ENCODE results near the gene PTPRN2.
"Not testable (repeated sequence)": the region's sequence is repeated elsewhere in the genome, so short reads cannot be mapped to it uniquely, and the experiment has no call there.

Gene PTPRN2

DNA sequence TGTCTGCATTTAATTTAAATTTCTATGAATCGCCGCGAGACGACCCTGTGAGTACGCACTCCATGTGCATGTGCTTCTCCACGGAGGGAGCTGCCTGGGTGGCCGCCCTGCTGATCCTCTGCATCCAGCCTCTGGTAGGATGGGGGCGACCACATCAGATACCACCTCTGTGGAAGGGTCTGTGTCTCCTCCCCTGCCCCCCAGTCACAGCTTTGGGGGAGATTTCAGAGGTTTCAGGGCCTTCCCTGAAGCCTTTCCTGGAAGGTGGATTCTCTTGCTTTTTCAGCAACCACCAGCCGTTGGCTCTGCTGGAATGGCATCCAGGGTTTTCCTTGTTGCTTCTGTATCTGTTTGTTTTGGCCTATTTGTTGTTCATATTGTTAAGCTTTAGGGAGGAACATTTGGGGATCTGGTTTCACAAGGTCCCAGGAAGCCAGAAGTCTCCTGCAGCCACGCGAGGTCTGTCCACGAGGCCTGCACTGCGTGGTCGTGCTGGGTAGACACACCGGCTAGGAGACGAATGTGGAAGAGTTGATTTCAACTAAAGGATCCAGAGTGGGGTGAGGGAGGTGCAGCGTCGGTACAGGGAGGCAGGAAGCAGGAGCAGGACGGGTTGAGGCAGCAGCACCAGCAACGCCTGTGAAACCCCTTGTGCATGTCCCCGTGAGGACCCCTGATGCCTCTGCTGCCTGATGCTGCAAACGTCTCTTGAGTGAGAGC lies 329.1 kb downstream of the PTPRN2 start:
- no peak for DNase-seq

DNA sequence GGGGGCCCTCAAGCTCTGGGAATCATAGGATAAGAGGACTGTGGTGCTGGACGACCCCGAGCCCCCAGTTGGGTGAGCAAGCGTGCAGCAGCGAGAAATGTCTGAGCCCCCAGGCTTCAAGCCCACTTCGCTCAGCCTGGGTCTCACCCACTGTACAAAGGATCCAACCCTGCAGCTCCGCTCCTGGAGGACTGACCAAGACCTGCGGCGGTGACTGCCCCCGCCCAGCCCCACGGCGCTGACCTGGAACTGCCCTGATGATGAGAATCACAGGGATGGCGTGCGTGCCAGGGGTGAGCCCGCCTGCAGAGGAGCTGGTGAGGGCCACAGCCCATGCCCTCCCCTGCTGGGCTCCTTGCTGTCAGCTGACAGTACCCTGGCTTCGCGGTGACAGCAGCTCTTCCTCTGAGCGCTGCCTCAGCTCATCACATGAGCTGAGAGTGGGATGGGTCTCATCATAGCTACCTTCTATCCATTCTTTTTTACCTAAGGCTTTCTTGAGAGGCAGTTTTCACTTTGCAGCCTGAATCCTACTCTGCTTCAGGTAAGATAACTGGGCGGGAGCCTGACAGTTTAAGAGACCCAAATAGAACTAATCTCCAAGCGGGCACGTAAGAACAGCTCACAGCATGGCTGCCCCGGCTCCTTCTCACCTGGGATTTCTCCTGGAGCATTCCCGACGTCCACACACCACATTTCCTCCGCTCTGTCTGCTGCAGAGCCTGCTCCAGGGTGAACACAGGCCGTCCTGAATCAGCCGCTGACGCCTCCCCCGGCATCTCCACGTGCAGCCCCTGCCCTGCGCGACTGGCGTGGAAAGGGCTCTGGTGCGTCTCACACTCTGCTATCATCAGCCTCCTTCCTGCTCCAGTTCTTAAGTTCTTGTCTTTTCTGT lies 329.9 kb downstream of the PTPRN2 start:
- DNase-seq, result no peak

DNA sequence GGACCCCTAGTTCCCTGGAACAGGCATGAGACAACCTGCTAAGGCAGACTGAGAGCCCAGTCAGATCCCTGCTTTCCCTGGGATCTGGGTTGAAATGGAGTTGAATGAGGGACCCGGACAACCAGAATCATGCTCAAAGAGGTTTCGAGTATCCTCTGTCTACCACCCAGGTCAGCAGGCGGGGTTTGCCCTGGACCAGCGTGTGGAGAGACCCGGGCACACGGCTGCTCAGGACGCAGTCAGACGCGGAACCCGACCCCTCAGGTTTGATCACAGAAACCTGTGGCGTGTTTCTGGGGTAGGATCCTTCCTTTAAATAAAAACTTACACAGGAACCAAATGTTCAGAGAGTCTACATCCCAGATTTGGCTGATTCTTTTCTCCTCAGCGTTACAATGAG lies 330.6 kb downstream of the PTPRN2 start:
- DNase-seq, result no peak

DNA sequence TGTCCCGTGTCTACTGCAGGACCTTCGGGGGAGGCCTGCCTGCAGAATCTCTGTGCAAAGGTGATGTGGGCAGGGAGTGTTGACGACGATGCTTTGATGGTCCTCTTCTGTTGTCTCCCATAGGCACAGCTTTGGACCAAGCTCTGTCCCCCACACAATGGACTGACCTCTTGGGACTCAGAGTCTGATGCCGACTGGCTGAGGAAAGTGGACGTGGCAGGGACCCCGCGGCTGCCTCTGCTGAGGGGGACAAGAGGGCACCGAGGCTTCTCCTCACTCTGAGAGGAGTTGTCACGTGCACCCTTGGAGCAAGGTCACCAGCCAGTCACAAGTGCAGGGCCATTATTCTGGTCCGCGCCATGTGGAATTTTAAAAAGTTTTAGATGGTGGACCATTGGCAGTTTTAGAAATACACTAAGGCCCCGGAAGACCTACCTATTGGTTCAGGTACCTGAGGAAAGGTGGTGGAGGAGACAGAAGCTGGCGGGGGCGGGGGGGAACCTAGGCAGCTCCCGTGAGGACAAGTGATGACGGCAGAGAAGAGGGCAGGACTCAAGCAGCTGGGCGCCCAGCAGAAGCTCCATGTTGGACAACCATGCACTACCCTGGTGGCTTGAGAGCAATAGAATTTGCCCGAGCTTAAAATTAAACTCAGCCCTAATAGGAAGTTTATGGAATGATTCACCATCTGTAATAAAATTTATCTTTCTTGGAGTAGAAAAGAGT lies 331.4 kb downstream of the PTPRN2 start:
- no peak for DNase-seq

DNA sequence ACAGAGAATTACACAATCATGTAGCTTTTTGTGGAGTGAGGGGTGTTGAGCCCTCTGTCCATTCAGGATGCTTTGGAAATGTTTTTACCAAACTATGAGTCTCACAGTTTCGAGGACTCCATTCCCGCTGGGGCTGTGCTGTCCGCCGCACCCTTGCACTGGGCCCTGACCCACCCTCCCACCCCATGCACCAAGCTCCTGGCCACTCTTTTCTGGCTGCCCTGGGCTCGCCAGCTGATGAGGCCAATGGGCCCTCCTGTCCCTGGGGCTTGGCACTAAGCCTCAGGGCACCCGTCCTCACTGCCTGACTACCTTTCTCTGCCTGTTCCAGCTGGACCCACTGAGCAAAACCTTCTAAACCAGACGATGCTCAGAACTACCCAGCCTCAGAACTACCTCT lies 332.1 kb downstream of the PTPRN2 start:
- DNase-seq, result no peak

DNA sequence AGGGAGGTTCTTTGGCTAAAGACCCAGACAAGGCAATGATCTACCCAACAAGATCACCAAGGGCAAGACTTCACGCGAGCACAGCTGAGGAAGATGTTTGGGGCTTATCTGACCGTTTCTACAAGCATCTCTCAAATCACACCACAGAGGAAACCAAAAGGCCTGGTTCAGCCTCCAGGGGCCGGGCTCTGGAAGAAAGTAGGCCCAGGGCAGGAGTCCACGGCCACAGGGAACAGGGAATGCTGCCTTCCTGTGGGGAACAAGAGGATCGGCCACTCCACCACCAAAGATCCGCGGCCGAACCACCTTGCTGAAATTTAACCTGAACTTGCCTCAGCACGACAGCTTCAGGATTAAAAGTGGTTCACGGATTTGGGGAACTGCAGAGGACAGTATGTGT lies 332.5 kb downstream of the PTPRN2 start:
- no peak for DNase-seq

DNA sequence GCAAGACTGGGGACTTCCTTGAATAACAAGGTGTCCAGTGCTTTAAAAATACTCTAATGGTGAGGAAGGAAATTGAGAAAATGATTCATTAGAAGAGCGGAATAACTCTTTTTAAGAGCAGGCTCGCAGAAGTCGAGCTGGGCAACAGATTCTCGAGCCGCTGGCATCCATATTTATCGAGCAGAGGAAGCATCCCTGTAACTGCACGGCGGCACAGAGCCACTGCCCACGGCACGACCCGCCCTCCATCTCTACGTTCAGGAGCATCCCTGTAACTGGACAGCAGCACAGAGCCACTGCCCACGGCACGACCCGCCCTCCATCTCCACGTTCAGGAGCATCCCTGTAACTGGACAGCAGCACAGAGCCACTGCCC lies 334.0 kb downstream of the PTPRN2 start:
- DNase-seq, result not testable (repeated sequence)

DNA sequence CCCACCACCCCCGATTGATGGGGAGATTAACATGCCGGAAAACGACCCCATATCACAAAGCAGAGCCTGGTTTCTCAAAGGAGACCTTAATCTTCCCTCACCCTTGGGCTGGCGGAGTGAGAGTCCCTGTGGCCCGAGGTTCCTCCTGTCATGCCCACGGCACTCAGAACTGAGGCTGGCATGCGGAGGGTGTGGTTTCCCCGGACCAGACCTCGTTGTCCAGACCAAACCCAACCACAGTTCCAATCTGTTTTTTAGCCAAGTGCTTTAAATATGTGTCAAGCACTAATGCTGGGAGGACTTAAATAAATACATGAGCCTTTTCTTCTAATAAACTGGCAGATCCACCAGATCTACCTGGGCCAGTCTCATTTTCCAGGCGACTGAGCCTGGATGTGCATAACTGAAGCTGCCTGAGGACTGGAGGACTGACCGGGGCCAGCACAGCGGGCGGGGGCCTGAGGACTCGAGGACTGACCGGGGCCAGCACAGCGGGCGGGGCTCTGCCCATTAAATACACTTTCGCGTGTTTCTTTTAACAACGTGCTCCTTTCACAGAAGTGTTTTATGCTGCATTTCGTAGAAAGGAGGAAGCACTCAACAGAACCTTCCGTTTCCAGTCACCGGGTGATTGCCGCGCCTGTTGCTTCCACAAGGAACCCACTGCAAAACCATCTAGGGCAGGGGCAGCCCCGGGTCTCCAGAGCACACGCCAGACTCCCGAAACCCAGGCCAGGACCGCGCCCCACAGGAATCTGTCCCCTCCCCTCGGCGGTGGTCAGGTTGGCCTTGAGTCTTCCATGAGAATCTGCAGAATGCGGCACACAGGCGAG lies 334.6 kb downstream of the PTPRN2 start:
- DNase-seq, result no peak

DNA sequence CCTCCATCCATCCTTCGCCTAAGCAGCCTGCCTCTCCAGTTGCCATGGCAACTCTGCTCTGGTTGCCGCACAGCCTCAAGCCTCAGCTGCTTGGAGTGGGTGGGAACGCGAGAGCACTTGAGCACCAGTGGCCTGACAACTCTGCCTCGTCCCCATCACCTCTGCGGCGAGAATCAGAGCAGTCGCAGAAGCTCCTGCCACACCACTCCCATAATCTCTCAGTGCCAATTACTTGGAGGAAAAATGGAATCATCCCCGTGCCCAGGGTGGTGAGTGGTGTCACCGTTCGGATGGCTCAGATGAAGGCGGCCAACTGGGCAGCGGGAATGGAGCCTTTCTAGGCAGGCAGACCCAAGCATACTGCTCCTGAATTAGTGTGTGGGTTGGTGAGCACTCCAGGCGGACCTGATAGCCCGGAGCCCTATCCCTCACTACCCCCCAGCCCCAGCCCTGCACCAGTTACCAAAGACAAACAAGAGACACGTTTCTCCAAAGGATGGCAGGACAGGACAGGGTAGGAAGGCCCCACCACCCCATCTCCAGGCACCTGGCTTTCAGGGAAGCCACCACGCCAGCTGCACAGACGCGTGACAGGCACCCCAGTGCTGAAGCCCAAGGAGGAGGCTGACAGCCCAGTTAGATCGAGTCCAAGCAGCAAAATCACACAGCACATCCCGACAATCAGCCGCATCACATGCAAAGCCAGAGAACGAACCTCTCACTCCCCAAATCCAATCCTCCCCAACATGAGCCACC lies 335.4 kb downstream of the PTPRN2 start:
- DNase-seq, result no peak

DNA sequence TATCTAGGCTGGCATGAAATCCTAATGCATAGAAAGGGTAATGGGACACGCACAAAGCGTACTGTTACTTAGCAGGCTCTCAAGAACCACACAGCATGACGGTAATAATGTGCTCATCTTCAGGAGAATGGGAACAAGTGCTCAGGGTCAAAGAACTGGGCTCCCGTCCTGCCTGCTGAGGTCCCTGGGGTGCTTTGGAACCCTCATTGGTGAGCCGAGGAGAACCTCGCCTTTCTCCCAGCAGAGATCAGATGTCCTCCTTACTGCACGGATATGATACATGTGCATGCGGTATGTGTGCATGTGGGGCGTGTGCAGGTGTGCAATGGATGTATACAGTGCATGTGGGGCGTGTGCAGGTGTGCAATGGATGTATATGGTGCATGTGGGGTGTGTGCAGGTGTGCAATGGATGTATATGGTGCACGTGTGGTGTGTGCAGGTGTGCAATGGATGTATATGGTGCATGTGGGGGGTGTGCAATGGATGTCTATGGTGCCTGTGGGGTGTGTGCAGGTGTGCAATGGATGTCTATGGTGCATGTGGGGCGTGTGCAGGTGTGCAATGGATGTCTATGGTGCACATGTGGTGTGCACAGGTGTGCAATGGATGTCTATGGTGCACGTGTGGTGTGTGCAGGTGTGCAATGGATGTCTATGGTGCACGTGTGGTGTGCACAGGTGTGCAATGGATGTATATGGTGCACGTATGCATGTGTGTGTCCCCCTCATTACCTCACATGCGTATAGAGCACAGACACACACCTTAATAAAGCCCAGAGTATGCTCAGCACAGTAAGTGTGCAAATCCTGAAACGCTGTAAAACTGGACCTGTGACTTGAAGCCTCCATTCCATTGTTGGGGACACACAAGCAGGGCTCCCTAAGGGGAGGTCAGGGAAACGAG lies 336.3 kb downstream of the PTPRN2 start:
- no peak for DNase-seq

DNA sequence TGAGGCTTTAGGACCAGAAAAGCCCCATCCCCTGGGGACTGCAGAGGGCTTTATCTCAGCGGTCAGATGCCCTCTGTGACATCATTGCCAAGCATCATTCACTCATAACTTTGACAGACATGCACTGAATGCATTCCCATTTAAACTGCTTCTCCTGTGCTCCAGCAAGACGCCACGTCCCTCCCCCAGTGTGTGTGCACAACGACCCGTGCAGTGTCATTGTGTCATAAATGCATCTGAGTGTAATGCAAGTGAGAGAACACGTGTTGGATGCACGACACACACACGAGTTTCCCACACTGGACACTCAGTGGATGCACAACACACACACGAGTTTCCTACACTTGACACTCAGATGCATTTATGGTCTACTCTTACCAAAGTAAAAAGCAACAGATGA lies 337.9 kb downstream of the PTPRN2 start:
- DNase-seq, result no peak

DNA sequence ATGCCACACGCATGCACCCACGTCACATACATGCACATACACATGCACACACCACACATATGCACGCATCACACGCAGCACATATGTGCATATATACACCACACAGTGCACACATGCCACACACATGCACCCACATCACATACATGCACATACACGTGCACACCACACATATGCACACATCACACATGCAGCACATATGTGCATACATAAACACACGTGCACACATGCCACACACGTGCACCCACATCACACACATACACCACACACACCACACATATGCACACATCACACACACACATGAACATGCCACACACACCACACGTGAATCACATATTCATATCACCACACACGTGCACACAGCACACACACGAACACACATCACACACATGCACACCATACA lies 338.8 kb downstream of the PTPRN2 start:
- no peak for DNase-seq

DNA sequence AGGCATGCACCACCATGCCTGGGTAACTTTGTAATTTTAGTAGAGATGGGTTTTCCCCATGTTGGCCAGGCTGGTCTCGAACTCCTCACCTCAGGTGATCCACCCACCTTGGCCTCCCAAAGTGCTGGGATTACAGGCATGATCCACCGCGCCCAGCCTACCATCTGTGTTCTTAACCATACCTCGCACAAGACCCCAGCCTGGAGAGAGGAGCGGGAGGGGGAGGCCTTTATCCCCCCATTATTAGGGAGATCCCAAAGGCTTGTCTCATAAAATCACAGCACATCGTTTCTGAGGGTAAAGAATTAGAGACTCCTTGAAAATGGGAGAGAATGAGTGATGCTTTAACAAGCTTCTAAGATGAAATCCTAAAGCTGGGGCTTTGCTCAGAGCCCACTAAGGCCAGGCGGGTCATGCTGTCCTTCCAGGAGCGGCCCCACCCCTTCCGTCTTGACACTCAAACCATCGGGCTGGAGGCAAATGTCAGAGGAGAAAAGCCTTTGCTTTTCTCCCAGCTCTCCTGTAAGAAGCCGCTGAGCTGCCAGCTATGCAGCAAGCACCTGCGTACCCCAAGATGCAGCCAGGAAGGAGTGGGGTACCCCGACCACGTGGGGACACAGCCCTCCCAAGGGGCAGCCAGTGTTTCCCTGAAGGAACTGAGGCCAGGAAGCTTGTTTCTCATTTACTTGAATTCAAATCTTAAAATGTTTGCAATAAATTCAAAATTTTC lies 339.7 kb downstream of the PTPRN2 start:
- no peak for DNase-seq

DNA sequence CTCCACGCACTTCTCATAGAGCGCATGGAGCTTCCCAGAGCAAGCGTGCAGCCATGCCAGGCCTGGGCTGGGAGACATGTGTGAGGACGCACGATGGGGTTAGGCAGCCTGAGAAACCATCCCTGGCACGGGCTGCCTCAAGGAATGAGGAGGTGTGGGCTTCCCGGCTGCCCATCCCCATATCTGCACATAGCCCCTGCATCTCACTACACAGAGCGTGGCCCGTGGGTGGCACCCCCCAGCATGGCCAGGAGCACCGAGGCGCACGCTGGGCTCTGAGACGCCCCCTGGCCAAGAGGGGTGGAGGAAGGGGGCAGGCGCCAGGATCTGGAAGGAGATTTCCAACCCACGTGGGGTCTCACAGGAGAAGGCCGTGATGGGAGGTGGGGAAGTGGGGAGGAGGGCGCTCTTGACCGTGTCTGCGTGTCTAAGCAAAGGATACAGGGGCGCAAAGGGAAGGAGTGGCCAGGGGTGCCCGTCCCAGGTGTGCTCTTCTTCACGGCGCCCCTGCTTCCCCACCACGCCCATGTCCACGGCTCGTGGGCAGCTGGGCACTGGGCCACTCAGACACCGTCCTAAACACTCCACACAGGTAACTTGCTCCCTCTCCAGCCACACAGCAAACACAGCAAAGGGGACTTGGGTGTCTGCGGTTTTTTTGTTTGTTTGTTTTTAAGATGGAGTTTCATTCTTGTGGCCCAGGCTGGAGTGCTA lies 340.5 kb downstream of the PTPRN2 start:
- no peak for DNase-seq

DNA sequence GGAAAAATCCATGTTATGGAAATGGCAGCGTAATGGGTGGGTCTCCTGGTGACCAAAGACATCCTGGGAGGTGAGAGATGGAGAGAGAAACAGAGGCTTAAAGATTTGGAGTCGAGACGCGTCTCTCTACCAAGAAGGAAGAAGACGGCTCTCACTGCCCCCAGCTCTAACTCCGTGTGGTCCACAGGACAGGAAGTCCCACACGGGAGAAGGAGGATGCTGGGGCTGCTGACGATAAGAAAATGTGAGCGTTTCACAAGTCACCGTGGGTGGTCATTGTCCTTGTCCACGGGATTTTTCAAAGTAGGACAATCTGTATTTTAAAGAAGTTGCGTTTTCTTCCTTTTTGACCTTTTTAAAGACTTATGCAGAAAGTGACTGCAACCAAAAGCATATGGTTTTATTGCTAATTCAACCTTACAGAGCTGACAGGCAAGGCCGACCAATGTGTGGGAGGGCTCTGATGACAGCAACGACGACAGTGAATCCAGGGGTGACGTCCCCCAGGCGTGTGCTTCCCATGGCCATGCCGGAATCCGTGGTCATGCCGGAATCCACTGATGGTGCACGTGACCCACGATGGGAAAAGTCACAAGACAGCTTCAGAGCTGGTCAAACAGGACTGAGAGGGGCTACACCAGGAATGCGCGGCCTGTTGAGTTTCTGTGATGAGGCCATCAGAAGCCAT lies 341.2 kb downstream of the PTPRN2 start:
- DNase-seq, result no peak

DNA sequence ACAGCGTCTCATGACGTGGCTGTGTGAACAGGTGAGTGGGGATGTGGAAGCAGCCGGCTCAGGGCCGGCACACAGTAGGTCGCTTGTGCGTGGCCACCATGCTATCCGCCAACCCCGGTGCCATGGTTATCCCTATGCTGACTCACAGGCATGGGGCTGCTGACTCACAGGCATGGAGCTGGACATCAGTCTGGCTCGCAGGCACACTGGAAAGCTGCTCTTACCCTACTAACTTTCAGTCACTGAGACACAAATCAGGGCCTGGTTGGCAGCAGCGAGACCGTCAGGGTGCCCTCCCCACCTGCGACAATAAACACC lies 341.9 kb downstream of the PTPRN2 start:
- DNase-seq, result no peak

DNA sequence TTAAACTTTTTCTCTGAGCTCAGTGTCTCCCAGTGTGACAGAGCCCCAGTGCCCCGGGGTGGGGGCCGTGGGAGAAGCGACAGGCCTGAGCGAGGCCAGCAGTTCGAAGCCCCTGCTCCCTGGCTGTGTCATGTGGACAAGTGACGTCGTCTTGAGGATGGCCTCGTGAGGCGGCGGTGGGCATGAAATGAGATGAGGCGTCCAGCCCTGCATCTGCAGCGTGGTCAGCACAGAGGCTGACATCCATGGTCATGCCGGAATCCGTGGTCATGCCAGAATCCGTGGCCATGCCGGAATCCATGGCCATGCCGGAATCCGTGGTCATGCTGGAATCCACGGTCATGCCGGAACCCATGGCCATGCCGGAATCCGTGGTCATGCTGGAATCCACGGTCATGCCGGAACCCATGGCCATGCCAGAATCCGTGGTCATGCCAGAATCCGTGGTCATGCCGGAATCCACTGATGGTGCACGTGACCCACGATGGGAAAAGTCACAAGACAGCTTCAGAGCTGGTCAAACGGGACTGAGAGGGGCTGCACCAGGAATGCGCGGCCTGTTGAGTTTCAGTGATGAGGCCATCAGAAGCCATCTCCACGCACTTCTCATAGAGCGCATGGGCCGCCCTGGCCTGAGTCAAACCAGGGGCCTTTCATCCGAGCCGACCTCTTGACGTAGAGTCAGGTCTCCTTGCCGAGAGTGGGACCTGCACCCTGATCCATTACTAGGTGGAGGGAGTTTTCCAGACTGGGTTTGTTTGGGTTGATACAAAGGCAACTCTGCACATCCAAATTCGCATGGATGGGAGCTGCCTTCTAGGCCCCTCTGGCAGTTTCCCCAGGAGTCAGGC lies 342.5 kb downstream of the PTPRN2 start:
- DNase-seq, result no peak

DNA sequence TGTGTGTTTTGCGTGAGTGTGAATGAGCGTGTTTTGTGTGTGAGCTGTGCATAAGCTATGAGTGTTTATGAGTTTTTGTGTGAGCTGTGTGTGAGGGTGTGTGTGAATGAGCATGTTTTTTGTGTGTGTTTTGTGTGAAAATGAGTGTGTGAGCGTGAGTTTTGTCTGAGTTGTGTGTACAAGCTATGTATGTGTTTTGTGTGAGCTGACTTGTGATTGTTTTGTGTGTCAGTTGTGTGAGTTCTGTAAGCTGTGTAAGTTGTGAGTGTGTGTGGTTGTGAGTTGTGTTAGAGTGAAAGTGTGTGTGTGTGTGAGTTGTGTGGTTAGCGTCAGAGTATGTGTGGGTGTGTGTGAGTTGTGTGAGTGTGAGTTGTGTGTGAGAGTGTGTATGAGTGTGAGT lies 343.2 kb downstream of the PTPRN2 start:
- no peak for DNase-seq

All from NCI-H1417 treated with DMSO at 0.1 percent for 48 hours (cell line).